ENCODE results near the gene NF2.

Gene NF2

GRCh38 chr22:29635734-29636357 is 32.4 kb downstream of the NF2 start:
- no peak overlapping the region for H2AFZ ChIP-seq (ENCODE audit: low read depth, low read length, severe bottlenecking)
- no peak overlapping the region for H3K9ac ChIP-seq (ENCODE audit: low read length)
- no peaks in the 10 kb centered on the region; the same call in 1 of the 2 replicates for H3K36me3 ChIP-seq (ENCODE audit: low read length)
- peak; percentile 51 for TF ChIP-seq CTCF (IDR thresholded peaks at IDR 0.05; ENCODE audit: insufficient read depth, low read length, poor library complexity, severe bottlenecking)
- TF ChIP-seq EZH2phosphoT487 (conservative IDR thresholded peaks at IDR 0.05; ENCODE audit: low read length), result no peak
- H3F3A ChIP-seq (ENCODE audit: insufficient read depth), result 0 out of 2 replicates have a peak, but pooled peaks cover 5% of the 10 kb centered on the region
- no peaks in the 10 kb centered on the region for H3K9me2 ChIP-seq (replicated peaks; ENCODE audit: insufficient read depth, low read length)
- no peaks in the 10 kb centered on the region for H3K9me3 ChIP-seq (ENCODE audit: insufficient read depth, low read length)
- peaks cover 7% of the 10 kb centered on the region; the same call in 1 of the 2 replicates for H4K20me1 ChIP-seq (ENCODE audit: low read depth, low read length)
- H3K4me2 ChIP-seq (ENCODE audit: low read depth, low read length, poor library complexity, severe bottlenecking), result no peak overlapping the region
- no peak overlapping the region for H3K27ac ChIP-seq (ENCODE audit: low read depth, low read length)
- no peaks in the 10 kb centered on the region for H3K27me3 ChIP-seq (ENCODE audit: low read length)
- H3K4me3 ChIP-seq (ENCODE audit: insufficient read depth, low read length, poor library complexity, severe bottlenecking), result no peak overlapping the region
- peaks cover 50% of the 10 kb centered on the region for H3K79me2 ChIP-seq (ENCODE audit: insufficient read depth, low read length)

GRCh38 chr22:29636751-29637150 is 33.3 kb downstream of the NF2 start:
- Histone ChIP-seq H4K20me1 (ENCODE audit: low read depth, low read length) (peaks cover 7% of the 10 kb centered on the region; the same call in 1 of the 2 replicates), H3K9me3 (ENCODE audit: insufficient read depth, low read length) (no peaks in the 10 kb centered on the region), H3K27me3 (ENCODE audit: low read length) (no peaks in the 10 kb centered on the region), H3K9ac (ENCODE audit: low read length) (no peak overlapping the region), H3K36me3 (ENCODE audit: low read length) (no peaks in the 10 kb centered on the region; the same call in 1 of the 2 replicates), H3K27ac (ENCODE audit: low read depth, low read length) (no peak overlapping the region), H2AFZ (ENCODE audit: low read depth, low read length, severe bottlenecking) (no peak overlapping the region), H3K4me3 (ENCODE audit: insufficient read depth, low read length, poor library complexity, severe bottlenecking) (no peak overlapping the region), H3K4me2 (ENCODE audit: low read depth, low read length, poor library complexity, severe bottlenecking) (no peak overlapping the region), H3K9me2 (replicated peaks; ENCODE audit: insufficient read depth, low read length) (no peaks in the 10 kb centered on the region), H3K79me2 (ENCODE audit: insufficient read depth, low read length) (peaks cover 43% of the 10 kb centered on the region), H3F3A (ENCODE audit: insufficient read depth) (0 out of 2 replicates have a peak, but pooled peaks cover 5% of the 10 kb centered on the region)
- TF ChIP-seq CTCF (IDR thresholded peaks at IDR 0.05; ENCODE audit: insufficient read depth, low read length, poor library complexity, severe bottlenecking) (no peak), EZH2phosphoT487 (conservative IDR thresholded peaks at IDR 0.05; ENCODE audit: low read length) (no peak)

GRCh38 chr22:29637181-29637580 is 33.7 kb downstream of the NF2 start:
- H3K4me2 ChIP-seq (ENCODE audit: low read depth, low read length, poor library complexity, severe bottlenecking), result no peak overlapping the region
- no peak overlapping the region for H3K27ac ChIP-seq (ENCODE audit: low read depth, low read length)
- H3K9ac ChIP-seq (ENCODE audit: low read length), result no peak overlapping the region
- H3K9me3 ChIP-seq (ENCODE audit: insufficient read depth, low read length), result no peaks in the 10 kb centered on the region
- H3K27me3 ChIP-seq (ENCODE audit: low read length), result no peaks in the 10 kb centered on the region
- H3K36me3 ChIP-seq (ENCODE audit: low read length), result peaks cover 1% of the 10 kb centered on the region; the same call in 1 of the 2 replicates
- no peak overlapping the region for H3K4me3 ChIP-seq (ENCODE audit: insufficient read depth, low read length, poor library complexity, severe bottlenecking)
- H3F3A ChIP-seq (ENCODE audit: insufficient read depth), result 0 out of 2 replicates have a peak, but pooled peaks cover 5% of the 10 kb centered on the region
- peaks cover 7% of the 10 kb centered on the region; the same call in 1 of the 2 replicates for H4K20me1 ChIP-seq (ENCODE audit: low read depth, low read length)
- H3K79me2 ChIP-seq (ENCODE audit: insufficient read depth, low read length), result peaks cover 40% of the 10 kb centered on the region
- no peak overlapping the region for H2AFZ ChIP-seq (ENCODE audit: low read depth, low read length, severe bottlenecking)
- no peaks in the 10 kb centered on the region for H3K9me2 ChIP-seq (replicated peaks; ENCODE audit: insufficient read depth, low read length)
- TF ChIP-seq EZH2phosphoT487 (conservative IDR thresholded peaks at IDR 0.05; ENCODE audit: low read length), result no peak
- no peak for TF ChIP-seq CTCF (IDR thresholded peaks at IDR 0.05; ENCODE audit: insufficient read depth, low read length, poor library complexity, severe bottlenecking)
